Right lobe of liver (tissue), 4 donors: ENCODE measurements around the gene FBXW11.

Experiments used
- CTCF ChIP-seq, 4 donors: fragments of 200-600 bp in 3 of 4; fragments of 450-650 bp in 1 of 4; IDR thresholded peaks; one replicate each; pipeline versions ENCODE4 v1.5.1 to v1.8.0; 2016 to 2022; ENCODE audit warnings: antibody characterized with exemption in 4 of 4, mild to moderate bottlenecking in 2 of 4
- POLR2A ChIP-seq: fragments of 450-650 bp; IDR thresholded peaks from one replicate; pipeline ENCODE4 v1.6.1; 2017; ENCODE audit warnings: antibody characterized with exemption, mild to moderate bottlenecking
- donor health status: DM: no; HTN: no; CAD: no.
- donor health status: DM: no; HTN: no; CAD: no.
- donor health status: DM: no; HTN: yes; CAD: no.

DNA sequence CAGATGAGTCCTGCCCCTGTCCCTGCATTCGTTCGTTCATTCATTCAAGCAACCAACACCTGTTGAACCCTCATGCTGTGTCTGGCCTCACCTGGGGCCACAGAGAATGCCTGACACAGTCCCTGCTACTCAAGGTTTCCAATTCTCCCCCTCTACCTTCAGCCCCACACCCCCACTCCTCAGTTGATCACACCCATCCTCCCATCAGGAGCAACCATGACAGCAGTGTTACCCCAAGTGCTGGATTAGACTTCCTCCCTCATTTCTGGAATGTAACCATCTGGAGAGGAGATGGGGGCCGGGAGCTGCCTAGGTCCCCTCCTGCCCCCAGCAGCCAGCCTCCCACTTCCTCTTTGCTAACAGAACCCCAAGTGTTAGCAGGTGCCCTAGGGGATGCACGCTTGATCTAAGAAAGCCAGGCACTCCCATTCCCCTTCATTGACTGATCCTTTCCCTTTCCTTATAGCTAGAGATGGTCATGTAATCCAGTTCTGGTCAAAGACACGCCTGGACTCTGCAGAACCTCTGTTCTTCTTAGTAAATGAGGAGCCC, 163.6 kb downstream of the FBXW11 start:
- TF ChIP-seq CTCF (IDR thresholded peaks at IDR 0.05), result no peak
- TF ChIP-seq POLR2A, result no peak
